Suprapubic skin (tissue), 3 donors: Measurements from ENCODE around the gene CERS1.

Experiments used
- POLR2A ChIP-seq, 2 donors: fragments of 450-650 bp; IDR thresholded peaks; one replicate each; pipeline ENCODE4 v1.6.1; 2017; ENCODE audit warnings: antibody characterized with exemption in 2 of 2, mild to moderate bottlenecking in 2 of 2, moderate library complexity in 2 of 2
- TF ChIP-seq, protein P1 (sequence below), 2 donors: fragments of 200-600 bp in 1 of 2; fragments of 450-650 bp in 1 of 2; sonication (generic) in 1 of 2; IDR thresholded peaks; one replicate each; pipeline ENCODE4 v1.5.1; 2016 to 2019; ENCODE audit warnings: antibody characterized with exemption in 2 of 2, mild to moderate bottlenecking in 1 of 2, moderate library complexity in 1 of 2

DNA sequence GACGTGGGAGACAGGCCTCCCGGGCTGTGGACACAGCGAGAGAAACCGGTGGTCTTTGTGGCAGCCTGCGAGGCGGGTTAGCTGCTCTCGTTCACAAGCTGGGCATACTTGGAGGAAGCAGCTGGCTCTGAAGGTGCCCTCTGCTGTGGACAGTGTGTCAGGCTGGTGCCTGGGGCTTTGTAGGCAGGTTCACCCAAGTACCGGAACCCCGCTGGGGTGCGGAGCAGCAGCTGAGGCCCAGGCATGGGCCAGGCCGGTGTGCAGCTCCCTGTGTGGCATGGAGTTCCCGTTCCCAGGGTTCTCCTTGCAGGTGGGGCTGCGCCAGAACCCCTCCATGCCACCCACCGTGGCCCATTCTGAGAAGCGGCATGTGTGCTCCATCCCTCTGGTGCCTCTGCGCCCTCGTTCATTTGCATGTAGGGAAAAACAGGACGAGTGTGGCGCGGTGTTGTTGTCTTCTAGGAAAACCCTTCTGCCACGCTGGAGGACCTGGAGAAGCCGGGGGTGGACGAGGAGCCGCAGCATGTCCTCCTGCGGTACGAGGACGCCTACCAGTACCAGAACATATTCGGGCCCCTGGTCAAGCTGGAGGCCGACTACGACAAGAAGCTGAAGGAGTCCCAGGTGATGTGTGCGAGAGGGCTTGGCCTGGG, 44.2 kb downstream of the CERS1 start:
- TF ChIP-seq, protein P1, sequence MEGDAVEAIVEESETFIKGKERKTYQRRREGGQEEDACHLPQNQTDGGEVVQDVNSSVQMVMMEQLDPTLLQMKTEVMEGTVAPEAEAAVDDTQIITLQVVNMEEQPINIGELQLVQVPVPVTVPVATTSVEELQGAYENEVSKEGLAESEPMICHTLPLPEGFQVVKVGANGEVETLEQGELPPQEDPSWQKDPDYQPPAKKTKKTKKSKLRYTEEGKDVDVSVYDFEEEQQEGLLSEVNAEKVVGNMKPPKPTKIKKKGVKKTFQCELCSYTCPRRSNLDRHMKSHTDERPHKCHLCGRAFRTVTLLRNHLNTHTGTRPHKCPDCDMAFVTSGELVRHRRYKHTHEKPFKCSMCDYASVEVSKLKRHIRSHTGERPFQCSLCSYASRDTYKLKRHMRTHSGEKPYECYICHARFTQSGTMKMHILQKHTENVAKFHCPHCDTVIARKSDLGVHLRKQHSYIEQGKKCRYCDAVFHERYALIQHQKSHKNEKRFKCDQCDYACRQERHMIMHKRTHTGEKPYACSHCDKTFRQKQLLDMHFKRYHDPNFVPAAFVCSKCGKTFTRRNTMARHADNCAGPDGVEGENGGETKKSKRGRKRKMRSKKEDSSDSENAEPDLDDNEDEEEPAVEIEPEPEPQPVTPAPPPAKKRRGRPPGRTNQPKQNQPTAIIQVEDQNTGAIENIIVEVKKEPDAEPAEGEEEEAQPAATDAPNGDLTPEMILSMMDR (IDR thresholded peaks at IDR 0.05) = no peak
- no peak for TF ChIP-seq POLR2A (IDR thresholded peaks at IDR 0.05)
